GM21717 (cell line): ENCODE measurements around the gene ACAD8.
"Not testable (repeated sequence)": the region's sequence is repeated elsewhere in the genome, so short reads cannot be mapped to it uniquely, and the experiment has no call there.

Experiments
- ATAC-seq: cut with Tn5 transposase; IDR thresholded peaks from one replicate; pipeline ENCODE4 v1.9.1; 2021; ENCODE audit warnings: mild to moderate bottlenecking, moderate library complexity; ENCODE audit not compliant: unreplicated experiment

Gene ACAD8

DNA sequence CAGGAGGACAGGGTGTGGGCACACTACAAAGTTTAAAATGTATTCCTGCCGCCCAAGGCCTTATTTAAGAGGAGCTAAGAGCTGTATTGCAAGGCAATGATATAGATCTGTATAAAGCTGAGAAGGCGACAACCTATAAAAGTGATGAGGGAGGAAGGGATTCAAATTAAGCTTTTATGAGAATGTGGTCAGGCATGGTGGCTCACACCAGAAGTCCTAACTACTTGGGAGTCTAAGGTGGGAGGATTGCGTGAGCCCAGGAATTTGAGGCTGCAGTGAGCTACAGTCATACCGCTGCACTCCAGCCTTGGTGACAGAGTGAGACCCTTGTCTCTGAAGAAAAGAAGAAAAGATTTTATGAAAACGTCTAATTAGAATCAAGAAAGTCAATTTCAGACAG lies 13.1 kb downstream of the ACAD8 start:
- ATAC-seq = no peak

DNA sequence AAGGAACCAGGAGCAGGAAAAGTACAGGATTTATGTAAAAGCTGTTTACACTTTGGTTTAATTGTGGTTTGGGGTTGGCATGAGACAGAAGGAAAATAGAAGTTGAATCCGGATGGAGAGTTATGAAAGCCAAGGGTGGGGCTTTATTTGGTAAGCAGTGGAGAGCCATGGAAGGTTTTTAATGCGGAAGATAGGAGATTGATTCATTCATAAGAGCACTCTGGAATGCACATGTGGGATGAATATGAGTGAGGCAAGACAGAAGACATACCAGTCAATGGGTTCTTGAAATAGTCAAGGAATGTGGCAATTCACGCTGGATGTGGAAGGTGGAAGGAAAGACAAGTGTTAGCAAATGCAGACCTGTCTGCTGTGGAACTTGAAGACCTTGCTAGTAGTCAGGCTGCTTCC lies 13.5 kb downstream of the ACAD8 start:
- ATAC-seq = no peak

GRCh38 chr11:134267461-134267860 lies 14.1 kb downstream of the ACAD8 start:
- ATAC-seq = no peak

DNA sequence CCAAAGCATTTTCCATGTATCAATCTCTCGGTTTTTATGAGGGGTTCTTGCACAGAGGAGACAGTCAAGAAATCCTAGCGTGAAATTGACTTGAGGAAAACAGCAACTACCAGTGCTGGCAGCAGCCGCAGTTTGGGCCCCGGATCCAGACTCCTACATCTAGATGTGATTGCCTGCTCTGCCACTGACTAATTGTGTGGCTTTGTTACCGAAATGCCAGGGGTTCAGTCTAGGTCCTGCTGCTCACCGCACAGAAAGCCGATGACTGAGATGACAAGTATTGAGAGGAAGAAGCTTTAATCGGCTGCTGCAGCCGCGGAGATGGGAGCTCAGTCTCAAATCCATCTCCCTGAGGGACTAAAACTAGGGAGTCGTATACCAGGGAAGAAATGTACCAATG lies 14.6 kb downstream of the ACAD8 start:
- ATAC-seq = no peak

DNA sequence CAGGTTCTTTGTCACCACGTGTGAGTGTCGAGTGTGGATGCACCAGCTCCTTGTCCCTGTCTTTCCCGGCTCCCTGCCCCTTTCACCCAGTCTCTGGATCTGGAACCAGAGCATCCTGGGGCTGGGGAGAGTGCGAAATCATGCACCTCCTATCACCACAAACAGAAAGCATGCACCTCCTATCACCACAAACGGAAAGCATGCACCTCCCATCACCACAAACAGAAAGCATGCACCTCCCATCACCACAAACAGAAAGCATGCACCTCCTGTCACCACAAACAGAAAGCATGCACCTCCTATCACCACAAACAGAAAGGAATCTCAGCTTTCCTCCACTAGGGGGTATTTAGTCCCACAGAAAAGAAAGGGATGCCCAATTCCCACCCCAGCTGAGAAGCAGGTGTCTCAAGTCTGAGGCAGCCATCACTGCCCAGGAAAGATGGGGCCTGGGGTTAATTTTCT lies 16.9 kb downstream of the ACAD8 start:
- no peak for ATAC-seq

GRCh38 chr11:134271978-134272377 lies 18.6 kb downstream of the ACAD8 start:
- no peak for ATAC-seq

DNA sequence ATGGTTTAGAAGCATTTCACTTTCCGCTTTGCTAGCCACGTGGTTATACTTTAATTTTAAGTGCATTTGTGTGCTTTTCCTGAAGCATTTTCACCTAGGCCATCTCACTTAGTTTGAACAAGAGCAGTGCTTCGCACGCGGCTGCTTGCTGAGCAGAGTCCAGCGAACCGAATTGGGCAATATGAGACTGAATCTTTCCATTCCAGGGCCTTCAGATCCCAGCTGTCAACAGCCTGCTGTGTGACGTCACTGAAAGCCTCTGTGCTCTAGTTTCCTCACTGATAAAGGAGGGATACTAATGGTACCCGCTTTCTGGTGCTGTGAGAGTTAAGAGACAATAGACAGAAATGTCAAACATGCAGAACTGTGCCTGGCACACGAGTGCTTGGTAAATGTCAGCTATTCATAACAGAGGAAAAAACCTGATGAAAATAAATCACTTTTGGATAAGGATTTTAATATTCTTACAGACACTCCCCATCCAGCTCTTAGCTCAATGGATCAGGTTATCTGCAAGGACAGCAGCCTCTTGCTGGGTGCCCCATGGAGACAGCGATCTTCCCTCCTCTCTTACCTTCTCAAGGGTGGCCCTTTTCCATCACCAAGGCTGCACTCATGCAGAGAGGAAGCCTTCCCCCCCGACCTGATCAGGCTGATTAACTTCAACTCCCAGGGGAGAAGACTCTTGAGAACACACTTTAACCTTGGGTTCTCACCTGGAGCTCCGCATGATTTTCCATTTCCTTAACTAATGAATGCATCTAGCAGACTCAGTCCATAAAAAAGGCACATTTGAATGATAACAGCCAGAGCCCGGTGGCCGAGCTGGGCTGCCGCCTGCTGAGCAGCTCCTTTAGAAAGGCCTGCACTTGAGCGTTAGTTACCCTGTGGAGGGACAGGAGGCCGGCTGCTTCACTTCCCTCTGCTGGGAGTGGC lies 19.3 kb downstream of the ACAD8 start:
- ATAC-seq = no peak

GRCh38 chr11:134273317-134273712 lies 19.9 kb downstream of the ACAD8 start:
- no peak for ATAC-seq

DNA sequence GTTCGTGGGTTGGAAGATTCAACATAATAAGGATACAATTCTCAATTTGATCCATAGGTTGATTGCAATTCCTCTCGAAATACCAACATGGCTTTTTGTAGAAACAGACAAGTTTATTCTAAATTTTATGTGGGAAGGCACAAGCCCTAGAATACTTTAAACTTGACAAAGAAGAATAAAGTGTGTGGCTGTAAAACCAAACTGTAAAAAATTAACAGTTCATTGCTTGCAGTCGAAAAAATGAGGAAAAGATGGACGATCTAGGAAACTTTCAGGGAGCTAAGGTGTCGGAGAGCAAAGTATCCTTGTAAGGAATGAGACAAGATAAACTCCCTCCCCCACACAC lies 21.8 kb downstream of the ACAD8 start:
- no peak for ATAC-seq

DNA sequence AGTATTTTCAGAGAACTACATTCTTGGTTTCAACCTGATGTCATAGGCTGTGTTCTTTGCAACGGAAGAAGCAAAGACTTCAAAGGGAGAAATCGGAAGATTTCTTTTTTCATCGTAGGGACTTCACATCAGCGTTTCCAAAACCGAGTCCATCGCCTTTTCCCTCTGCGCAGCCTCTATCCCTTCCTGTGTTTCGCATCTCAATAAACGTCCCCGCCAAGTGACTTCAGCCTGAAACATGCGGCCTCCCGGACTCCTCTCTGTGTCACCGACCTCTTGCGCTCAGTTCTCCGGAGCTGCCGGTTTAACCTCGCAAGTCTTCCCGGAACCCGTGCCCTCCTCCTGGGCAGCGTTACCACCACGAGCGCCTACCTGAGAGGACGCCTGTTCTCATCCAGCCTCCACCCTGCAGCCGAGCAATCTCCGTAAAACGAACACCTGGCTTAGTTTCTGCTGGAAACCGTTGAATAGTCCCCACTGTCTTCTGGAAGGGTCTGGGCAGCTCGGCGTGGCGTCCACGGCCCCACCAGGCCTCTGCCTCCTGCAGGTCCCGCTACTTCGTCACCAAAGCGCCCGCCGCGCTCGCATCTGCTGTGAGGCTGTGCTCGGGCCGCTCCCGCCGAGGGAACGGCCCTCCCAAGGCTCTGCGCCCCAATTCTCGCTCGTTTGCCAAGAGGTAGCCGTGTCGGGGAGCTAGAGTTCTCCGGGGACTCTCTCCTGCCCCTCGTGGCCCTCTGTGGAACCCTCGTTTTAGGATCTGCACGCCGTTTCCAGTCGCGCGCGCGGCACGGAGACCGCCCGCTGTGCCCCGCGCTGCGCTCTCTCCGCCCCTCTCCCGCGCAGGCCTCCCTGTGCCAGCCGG lies 22.4 kb downstream of the ACAD8 start, which contains the start of gene GLB1L3:
TSS of gene GLB1L3 (plus strand) at position 846 of the 862 bp plus-strand sequence. CDS start 362 bp downstream, outside the sequence.
- peak; percentile 79 for ATAC-seq

DNA sequence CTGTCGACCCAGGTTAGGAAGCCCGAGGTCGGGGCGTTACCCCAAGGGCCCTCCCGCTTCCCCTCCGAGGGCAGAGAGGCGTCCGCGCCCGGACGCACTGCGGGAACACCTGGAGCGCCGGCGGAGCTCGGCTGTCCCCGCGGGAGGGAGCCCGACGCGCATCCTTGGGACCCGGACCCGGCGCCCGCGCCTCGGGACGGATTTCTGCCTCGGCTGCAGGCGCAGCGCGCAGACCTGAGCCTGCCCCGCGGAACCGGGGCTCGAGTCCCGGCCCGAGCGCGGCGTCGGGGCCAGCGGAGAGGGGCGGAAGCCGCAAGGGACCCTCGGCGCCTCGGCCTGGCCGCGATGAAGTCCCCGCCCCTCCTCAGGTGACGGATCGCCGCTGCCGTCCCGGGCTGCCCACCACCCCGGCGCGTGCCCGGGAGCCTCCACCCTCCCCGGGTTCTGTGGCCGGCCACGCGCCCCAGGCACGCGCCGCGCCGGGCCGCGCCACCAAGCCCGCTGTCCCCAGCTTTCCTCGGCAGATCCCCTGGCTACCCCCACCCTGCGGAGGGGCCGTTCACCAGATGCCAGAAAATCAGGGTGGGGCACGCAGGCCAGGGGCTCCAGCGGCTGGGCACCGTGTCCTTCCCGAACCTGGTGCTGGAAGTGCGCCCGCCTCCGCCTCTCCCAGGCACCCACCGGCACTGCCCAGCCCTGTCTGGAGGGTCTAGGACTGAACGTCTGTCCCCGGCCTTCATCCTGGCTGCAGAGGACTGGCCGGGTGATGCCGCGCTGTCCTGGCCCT lies 23.2 kb downstream of the ACAD8 start:
- ATAC-seq = no peak

GRCh38 chr11:134277183-134278001 lies 24.0 kb downstream of the ACAD8 start:
- ATAC-seq = no peak

DNA sequence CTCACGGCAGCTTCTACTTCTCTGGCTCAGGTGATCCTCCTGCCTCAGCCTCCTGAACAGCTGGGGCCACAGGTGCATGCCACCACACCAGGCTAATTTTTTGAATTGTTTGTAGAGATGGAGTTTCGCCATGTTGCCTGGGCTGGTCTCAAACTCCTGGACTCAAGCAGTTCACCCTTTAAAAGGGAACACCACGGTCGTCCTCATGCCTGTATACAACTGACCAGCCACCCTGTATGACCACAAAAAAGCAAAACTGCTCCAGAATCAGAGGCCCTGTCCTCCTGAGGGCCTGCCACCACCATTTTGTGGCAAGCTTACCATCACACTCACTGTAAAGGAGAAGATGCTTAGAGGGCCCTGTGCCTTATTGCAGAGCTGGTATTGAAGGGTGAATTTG lies 25.0 kb downstream of the ACAD8 start:
- no peak for ATAC-seq

GRCh38 chr11:134281635-134282034 lies 28.3 kb downstream of the ACAD8 start:
- ATAC-seq = not testable (repeated sequence)

DNA sequence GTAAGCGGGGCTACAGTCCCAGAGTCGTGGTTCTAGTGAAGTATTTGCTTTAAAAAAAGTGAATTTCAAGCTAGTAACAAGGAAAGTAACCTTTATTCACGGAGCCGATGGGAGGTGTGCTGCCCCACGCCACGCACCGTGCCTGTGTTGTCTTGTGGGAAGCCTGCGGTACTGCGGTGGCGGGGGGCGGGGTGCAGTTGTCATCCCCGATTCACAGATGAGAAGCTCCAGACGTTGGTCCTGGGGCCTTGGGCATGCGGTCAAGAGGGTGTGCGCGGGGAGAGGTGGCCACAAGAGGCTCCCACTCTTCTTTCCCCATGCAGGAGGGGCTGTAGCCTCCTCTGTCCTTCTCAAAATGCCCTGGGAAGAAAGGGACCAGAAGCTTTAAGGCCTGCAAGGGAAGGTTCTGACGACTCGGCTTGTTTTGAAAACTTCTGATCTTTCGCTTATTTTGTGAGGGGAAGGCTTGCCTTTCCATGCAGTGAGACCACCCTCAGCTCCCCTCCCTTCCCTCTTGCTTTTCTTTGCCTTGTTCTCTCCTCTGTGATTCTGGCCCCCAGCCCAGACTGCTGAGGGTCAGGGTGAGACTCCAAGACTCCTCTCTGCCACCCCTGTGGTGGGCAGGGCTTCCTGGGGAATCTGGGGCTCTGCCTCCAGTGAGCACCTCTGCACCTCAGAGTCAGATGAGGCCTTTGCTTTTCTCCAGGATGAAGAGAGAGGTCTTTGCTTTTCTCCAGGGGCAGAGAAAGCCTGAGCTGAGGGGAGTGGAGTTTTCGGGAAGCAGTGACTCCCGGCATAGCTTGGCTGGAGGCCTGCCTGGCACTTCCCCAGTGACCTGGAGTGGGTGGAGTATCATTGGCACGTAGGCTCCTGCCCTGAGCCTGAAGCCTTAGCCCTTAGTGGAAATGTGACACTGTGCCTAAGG lies 29.0 kb downstream of the ACAD8 start:
- ATAC-seq = no peak

GRCh38 chr11:134283461-134284230 lies 30.3 kb downstream of the ACAD8 start:
- ATAC-seq = no peak

DNA sequence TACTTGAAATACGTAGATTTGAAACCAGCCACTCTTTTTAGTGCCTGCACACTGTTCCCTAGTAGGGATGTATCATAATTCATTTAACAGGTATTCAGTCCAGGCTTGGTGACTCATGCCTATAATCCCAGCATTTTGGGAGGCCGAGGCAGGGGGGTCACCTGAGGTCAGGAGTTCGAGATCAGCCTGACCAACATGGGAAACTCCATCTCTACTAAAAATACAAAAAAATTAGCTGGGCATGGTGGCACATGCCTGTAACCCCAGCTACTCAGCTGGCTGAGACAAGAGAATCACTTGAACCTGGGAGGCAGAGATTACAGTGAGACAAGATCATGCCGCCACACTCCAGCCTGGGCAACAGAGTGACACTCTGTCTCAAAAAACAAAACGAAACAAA lies 31.0 kb downstream of the ACAD8 start:
- not testable (repeated sequence) for ATAC-seq

DNA sequence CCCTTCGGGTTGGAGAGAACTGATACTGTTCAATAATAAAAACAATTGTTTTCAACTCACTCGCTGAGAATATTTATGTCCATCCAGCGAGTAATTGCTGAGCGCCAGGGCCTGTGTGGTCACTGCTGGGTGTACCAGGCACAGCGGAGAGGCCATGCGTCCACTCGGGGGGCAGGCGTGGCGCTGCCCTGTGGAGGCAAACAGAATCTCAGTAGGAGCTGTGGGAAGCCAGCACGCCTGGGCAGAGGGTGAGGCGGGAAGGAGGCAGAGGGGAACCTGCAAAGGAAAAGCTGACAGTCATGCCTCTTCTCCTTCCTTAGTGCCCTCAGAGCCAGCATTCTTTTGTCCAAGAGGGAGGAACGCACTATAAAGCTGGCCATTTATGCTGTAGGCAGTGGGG lies 34.2 kb downstream of the ACAD8 start:
- ATAC-seq = no peak
